Activated CD8-positive, alpha-beta memory T cell treated with anti-CD3 and anti-CD28 coated beads, Interleukin-2, amount 50 U/mL, for 24 hours (primary cell): ENCODE data around the gene LRP3.

Experiments
- DNase-seq: peaks from one replicate; pipeline ENCODE4 v3.0.0-alpha.2; 2020; ENCODE audit errors: extremely low read depth

The LRP3 gene

GRCh38 chr19:33236696-33237390 lies 42.7 kb downstream of the LRP3 start:
- no peak for DNase-seq

- no peak for DNase-seq
Measured at GRCh38 chr19:33238481-33239149, 44.5 kb downstream of the LRP3 start.

GRCh38 chr19:33239223-33239975 lies 45.3 kb downstream of the LRP3 start:
- DNase-seq, result no peak

- DNase-seq, result no peak
Measured at GRCh38 chr19:33240181-33240771, 46.1 kb downstream of the LRP3 start.

GRCh38 chr19:33241091-33241529 lies 47.0 kb downstream of the LRP3 start:
- no peak for DNase-seq

GRCh38 chr19:33241530-33242101 lies 47.5 kb downstream of the LRP3 start:
- DNase-seq, result no peak

- no peak for DNase-seq
Measured at GRCh38 chr19:33242131-33242530, 48.0 kb downstream of the LRP3 start.

GRCh38 chr19:33242911-33243310 lies 48.8 kb downstream of the LRP3 start:
- DNase-seq, result no peak

- DNase-seq, result no peak
Measured at GRCh38 chr19:33245948-33246708, 52.0 kb downstream of the LRP3 start.

- DNase-seq, result no peak
Measured at GRCh38 chr19:33246709-33247440, 52.7 kb downstream of the LRP3 start.

- no peak for DNase-seq
Measured at GRCh38 chr19:33247441-33247819, 53.3 kb downstream of the LRP3 start.

- DNase-seq, result no peak
Measured at GRCh38 chr19:33248104-33248503, 54.0 kb downstream of the LRP3 start.

- no peak for DNase-seq
Measured at GRCh38 chr19:33248553-33248953, 54.4 kb downstream of the LRP3 start.

GRCh38 chr19:33248954-33249613 lies 55.0 kb downstream of the LRP3 start:
- no peak for DNase-seq

GRCh38 chr19:33249740-33250366 lies 55.7 kb downstream of the LRP3 start:
- no peak for DNase-seq

GRCh38 chr19:33250500-33250899 lies 56.4 kb downstream of the LRP3 start:
- DNase-seq, result no peak

GRCh38 chr19:33251076-33251475 lies 56.9 kb downstream of the LRP3 start:
- DNase-seq, result no peak

GRCh38 chr19:33251526-33252090 lies 57.5 kb downstream of the LRP3 start:
- no peak for DNase-seq

GRCh38 chr19:33252418-33252962 lies 58.4 kb downstream of the LRP3 start:
- DNase-seq, result no peak
